ENCODE results near the gene SERTAD2. TPM values are rescaled to one million over a fixed set of nuclear protein-coding genes. Genes with fewer than 3 reads are reported as not detected.

Gene SERTAD2
- total RNA-seq, 4 donors from 2014 or later, result 13.7 to 17.3 (median 16.6) TPM

DNA sequence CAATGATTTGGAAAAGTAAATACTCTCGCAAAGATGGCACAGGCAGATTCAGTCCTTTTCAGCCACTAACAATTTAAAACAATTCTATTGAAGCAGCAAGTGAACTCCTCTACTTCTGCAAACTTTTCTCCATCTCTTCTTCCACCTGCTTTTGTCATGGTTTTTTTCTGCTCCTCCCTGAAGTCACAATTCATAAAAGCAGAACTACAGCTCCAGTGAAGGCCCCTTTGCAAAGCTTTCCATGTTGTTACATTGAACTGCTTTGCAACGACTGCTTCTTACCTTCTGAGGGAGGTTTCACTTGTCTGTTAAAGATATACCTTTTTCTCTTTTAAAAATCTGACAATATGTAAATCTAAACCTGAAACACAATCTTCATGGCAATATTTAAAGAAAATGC lies 3.7 kb upstream of the SERTAD2 start:
- Histone ChIP-seq H3K9me3 (no peaks in the 10 kb centered on the region), H3K36me3 (no peaks in the 10 kb centered on the region), H3K27me3 (no peaks in the 10 kb centered on the region), H3K4me1 (peaks cover 8 to 10% of the 10 kb centered on the region in 2 donors), H3K4me3 (replicated peaks in 1 of 3) (no peak overlapping the region), H3K27ac (no peak overlapping the region)
- DNase-seq, result no peak
- WGBS, 2 donors, result 87 to 98% methylated on average over 2 of the region's 2 CpGs
- intact Hi-C loops (cut with DNase I), result loop anchor here (5.0 kb wide), 1 partner anchor 75 kb away; no protein-coding TSS in a partner anchor
- TF ChIP-seq POLR2A (IDR thresholded peaks at IDR 0.05), result no peak
- TF ChIP-seq, protein P1, sequence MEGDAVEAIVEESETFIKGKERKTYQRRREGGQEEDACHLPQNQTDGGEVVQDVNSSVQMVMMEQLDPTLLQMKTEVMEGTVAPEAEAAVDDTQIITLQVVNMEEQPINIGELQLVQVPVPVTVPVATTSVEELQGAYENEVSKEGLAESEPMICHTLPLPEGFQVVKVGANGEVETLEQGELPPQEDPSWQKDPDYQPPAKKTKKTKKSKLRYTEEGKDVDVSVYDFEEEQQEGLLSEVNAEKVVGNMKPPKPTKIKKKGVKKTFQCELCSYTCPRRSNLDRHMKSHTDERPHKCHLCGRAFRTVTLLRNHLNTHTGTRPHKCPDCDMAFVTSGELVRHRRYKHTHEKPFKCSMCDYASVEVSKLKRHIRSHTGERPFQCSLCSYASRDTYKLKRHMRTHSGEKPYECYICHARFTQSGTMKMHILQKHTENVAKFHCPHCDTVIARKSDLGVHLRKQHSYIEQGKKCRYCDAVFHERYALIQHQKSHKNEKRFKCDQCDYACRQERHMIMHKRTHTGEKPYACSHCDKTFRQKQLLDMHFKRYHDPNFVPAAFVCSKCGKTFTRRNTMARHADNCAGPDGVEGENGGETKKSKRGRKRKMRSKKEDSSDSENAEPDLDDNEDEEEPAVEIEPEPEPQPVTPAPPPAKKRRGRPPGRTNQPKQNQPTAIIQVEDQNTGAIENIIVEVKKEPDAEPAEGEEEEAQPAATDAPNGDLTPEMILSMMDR (IDR thresholded peaks at IDR 0.05), result no peak

DNA sequence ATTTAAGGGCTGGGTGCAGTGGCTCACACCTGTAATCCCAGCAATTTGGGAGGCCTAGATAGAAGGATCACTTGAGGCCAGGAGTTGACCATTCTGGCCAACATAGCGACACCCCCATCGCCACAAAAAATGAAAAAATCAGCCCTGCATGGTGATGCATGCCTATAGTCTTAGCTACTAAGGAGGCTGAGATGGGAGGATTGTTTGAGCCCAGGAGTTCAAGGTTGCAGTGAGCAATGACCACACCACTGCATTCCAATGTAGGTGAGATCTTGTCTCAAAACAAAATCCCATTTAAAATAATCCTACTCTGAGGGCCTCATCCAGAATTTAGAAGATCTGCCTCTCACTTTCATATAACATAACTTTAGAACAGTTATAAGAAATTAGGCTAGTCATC lies 2.7 kb upstream of the SERTAD2 start:
- TF ChIP-seq POLR2A (IDR thresholded peaks at IDR 0.05), result no peak
- TF ChIP-seq, protein P1 (IDR thresholded peaks at IDR 0.05), result no peak
- 92 to 97% methylated on average over 2 of the region's 2 CpGs for WGBS, 2 donors
- intact Hi-C loops (cut with DNase I), result loop anchor here (5.0 kb wide), 1 partner anchor 76 kb away; no protein-coding TSS in a partner anchor
- H3K27me3 ChIP-seq, result no peaks in the 10 kb centered on the region
- H3K36me3 ChIP-seq, result no peaks in the 10 kb centered on the region
- no peaks in the 10 kb centered on the region for H3K9me3 ChIP-seq
- no peak overlapping the region for H3K27ac ChIP-seq
- H3K4me3 ChIP-seq (replicated peaks in 1 of 3), result no peak overlapping the region
- H3K4me1 ChIP-seq, result peaks cover 10 to 13% of the 10 kb centered on the region in 2 donors
- no peak for DNase-seq

DNA sequence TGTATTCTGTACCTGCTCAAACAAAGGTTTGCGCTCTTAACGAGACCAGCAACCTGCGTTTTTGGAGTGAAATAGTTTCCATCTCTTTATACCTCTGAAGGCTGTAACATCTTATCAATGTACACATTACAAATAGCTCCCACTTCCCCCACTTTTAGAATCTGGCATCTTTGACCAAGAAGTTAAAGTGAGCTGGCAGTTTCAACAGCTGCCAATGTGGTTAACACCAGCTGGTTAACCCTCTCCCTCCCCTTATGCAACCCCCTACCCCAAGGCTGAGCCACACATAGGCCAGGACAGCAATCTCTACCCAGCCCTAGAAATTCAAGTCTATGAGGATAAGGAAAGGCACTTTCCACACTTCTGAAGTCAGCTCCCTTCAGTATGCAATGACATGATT lies 2.2 kb upstream of the SERTAD2 start:
- 66 to 90% methylated on average over 3 of the region's 3 CpGs for WGBS, 2 donors

DNA sequence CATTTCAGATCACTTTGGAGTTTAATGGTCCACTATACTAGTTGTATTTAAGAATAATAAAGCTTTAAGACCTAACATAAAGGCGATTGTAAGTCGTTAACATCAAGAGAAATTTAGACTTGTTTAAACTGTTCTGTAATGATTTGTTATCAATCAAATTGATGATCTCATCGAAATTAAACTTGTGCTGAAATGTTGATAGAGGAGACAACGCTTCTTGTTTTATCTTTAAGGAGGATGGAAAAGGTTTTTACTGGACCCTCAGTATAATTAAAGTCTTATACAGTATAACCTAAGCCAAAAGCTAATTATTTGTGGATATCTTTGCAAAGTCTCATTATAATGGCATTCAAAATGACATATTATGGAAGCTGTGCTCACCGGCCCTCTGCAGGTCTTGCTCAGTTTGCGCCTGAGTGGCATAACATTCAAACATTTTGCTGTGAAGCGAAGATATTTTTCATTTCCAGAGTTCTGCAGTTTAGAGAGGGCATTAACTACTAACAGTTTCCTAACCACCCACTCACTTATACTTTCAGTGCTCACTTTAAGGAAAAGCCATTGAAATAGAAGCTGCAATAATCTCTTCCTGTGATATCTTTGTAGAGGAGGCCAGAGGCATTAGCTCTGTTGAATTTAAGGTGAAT lies 1.4 kb upstream of the SERTAD2 start:
- intact Hi-C loops (cut with DNase I), result loop anchor here (5.0 kb wide), 1 partner anchor 77 kb away; no protein-coding TSS in a partner anchor
- H3K27ac ChIP-seq, result peak overlapping the region in 2 of 3 donors; percentile 94 to 95
- DNase-seq, result no peak
- 68 to 74% methylated on average over 7 of the region's 7 CpGs for WGBS, 2 donors
- H3K36me3 ChIP-seq, result no peaks in the 10 kb centered on the region
- H3K27me3 ChIP-seq, result no peaks in the 10 kb centered on the region
- TF ChIP-seq POLR2A (IDR thresholded peaks at IDR 0.05), result no peak
- TF ChIP-seq, protein P1 (IDR thresholded peaks at IDR 0.05), result peak in 3 of 6 experiments; percentile 5 to 29 (median 22)
- no peaks in the 10 kb centered on the region for H3K9me3 ChIP-seq
- H3K4me1 ChIP-seq, result peaks cover 16 to 24% of the 10 kb centered on the region in 2 donors
- no peak overlapping the region for H3K4me3 ChIP-seq (replicated peaks in 1 of 3)

More for the DNA sequence above, 2.2 kb upstream of the SERTAD2 start:
- intact Hi-C loops (cut with DNase I), result loop anchor here (5.0 kb wide), 1 partner anchor 76 kb away; no protein-coding TSS in a partner anchor
- Histone ChIP-seq H3K36me3 (no peaks in the 10 kb centered on the region), H3K27me3 (no peaks in the 10 kb centered on the region), H3K9me3 (no peaks in the 10 kb centered on the region), H3K27ac (no peak overlapping the region), H3K4me1 (peaks cover 10 to 16% of the 10 kb centered on the region in 2 donors), H3K4me3 (replicated peaks in 1 of 3) (no peak overlapping the region)
- DNase-seq, result no peak
- TF ChIP-seq POLR2A (IDR thresholded peaks at IDR 0.05), result no peak
- TF ChIP-seq, protein P1 (IDR thresholded peaks at IDR 0.05), result no peak

Data from thyroid gland (tissue), 4 donors.